Activated CD8-positive, alpha-beta memory T cell treated with anti-CD3 and anti-CD28 coated beads, Interleukin-2, amount 10 ng/mL, durations not matched to agents 7 days and 5 days (primary cell): Measurements from ENCODE around the gene IRF8. TPM values are rescaled to one million over a fixed set of nuclear protein-coding genes. Genes with fewer than 3 reads are reported as not detected.
A peak's percentile ranks its signal among the peaks of the same experiment; 100 is the strongest.

ENCODE experiments used
- ATAC-seq: fragments of 150-1000 bp; cut with Tn5 transposase; one replicate; pipeline ENCODE4 v1.10.0; 2021; ENCODE audit warnings: moderate library complexity
- CTCF ChIA-PET: fragments of 350-600 bp; sonication (Branson Sonifier 250); formaldehyde crosslinking; loops from one replicate; lab custom pipeline; 2021; ENCODE audit warnings: antibody characterized with exemption; lab: Charles Lee
- DNase-seq: peaks from one replicate; pipeline ENCODE4 v3.0.0-alpha.2; 2020
- H3K27ac Mint-ChIP-seq: one replicate; pipeline ENCODE4 v1.8.0; 2021; ENCODE audit warnings: mild to moderate bottlenecking, mixed read lengths
- H3K27me3 Mint-ChIP-seq: one replicate; pipeline ENCODE4 v1.8.0; 2021; ENCODE audit warnings: mixed read lengths
- H3K36me3 Mint-ChIP-seq: one replicate; pipeline ENCODE4 v1.8.0; 2021; ENCODE audit warnings: mild to moderate bottlenecking, mixed read lengths
- H3K4me1 Mint-ChIP-seq: one replicate; pipeline ENCODE4 v1.8.0; 2021; ENCODE audit warnings: mixed read lengths
- H3K4me3 Mint-ChIP-seq: one replicate; pipeline ENCODE4 v1.8.0; 2021; ENCODE audit warnings: mild to moderate bottlenecking, moderate library complexity, mixed read lengths
- H3K9me3 Mint-ChIP-seq: one replicate; pipeline ENCODE4 v1.8.0; 2022; ENCODE audit warnings: low read depth, mixed read lengths
- total RNA-seq, 2 experiments: library from RNA; stranded (reverse); gene quantifications; one replicate each; pipeline ENCODE4 v1.2.3, GENCODE V29; 2021

The IRF8 gene
- total RNA-seq, 2 experiments from 2014 or later = 8.4 to 11.1 TPM

- no peaks in the 10 kb centered on the region for H3K36me3 Mint-ChIP-seq
- H3K27ac Mint-ChIP-seq = no peak overlapping the region
- no peaks in the 10 kb centered on the region for H3K9me3 Mint-ChIP-seq
- CTCF ChIA-PET = interaction anchor here (2.6 kb wide), 1 partner anchor 70 kb away, joined by 11 read pairs; no protein-coding TSS in a partner anchor
- ATAC-seq (no peak), DNase-seq (no peak)
- H3K27me3 Mint-ChIP-seq = peaks cover 43% of the 10 kb centered on the region
- H3K4me3 Mint-ChIP-seq = no peak overlapping the region
- peaks cover 22% of the 10 kb centered on the region for H3K4me1 Mint-ChIP-seq
These were observed 7.8 kb upstream of the IRF8 start for GRCh38 chr16:85891033-85891775.

- CTCF ChIA-PET = interaction anchor here (2.6 kb wide), 1 partner anchor 70 kb away, joined by 11 read pairs; no protein-coding TSS in a partner anchor
- Mint-ChIP-seq H3K27me3 (peaks cover 39% of the 10 kb centered on the region), H3K36me3 (no peaks in the 10 kb centered on the region), H3K9me3 (no peaks in the 10 kb centered on the region), H3K27ac (no peak overlapping the region), H3K4me3 (no peak overlapping the region), H3K4me1 (peaks cover 22% of the 10 kb centered on the region)
- ATAC-seq = no peak
- no peak for DNase-seq
These were observed 7.2 kb upstream of the IRF8 start for GRCh38 chr16:85891776-85892166.

- CTCF ChIA-PET = interaction anchor here (0.6 to 2.6 kb wide), 2 partner anchors 71 to 771 kb away, joined by 3 to 11 read pairs; no protein-coding TSS in a partner anchor
- peaks cover 40% of the 10 kb centered on the region for H3K27me3 Mint-ChIP-seq
These were observed 6.2 kb upstream of the IRF8 start for GRCh38 chr16:85892760-85893159.

GRCh38 chr16:85894266-85894665 is 4.7 kb upstream of the IRF8 start:
- H3K27me3 Mint-ChIP-seq = peaks cover 46% of the 10 kb centered on the region
- H3K27ac Mint-ChIP-seq = no peak overlapping the region
- H3K4me3 Mint-ChIP-seq = no peak overlapping the region
- ATAC-seq = no peak
- no peak for DNase-seq
- peaks cover 15% of the 10 kb centered on the region for H3K4me1 Mint-ChIP-seq
- CTCF ChIA-PET = interaction anchor here (1.1 to 1.8 kb wide), 3 partner anchors 73 to 92 kb away, joined by 3 to 6 read pairs (median 5); no protein-coding TSS in a partner anchor
- H3K9me3 Mint-ChIP-seq = no peaks in the 10 kb centered on the region
- H3K36me3 Mint-ChIP-seq = no peaks in the 10 kb centered on the region

More at GRCh38 chr16:85892760-85893159, 6.2 kb upstream of the IRF8 start:
- no peak for DNase-seq
- Mint-ChIP-seq H3K36me3 (no peaks in the 10 kb centered on the region), H3K4me1 (peaks cover 22% of the 10 kb centered on the region), H3K9me3 (no peaks in the 10 kb centered on the region), H3K27ac (no peak overlapping the region), H3K4me3 (no peak overlapping the region)
- no peak for ATAC-seq

- H3K4me3 Mint-ChIP-seq = no peak overlapping the region
- H3K36me3 Mint-ChIP-seq = peaks cover 2% of the 10 kb centered on the region
- no peaks in the 10 kb centered on the region for H3K9me3 Mint-ChIP-seq
- CTCF ChIA-PET = interaction anchor here (1.2 to 2.3 kb wide), 3 partner anchors 63 to 91 kb away, joined by 3 to 11 read pairs (median 6); no protein-coding TSS in a partner anchor
- H3K4me1 Mint-ChIP-seq = peaks cover 33% of the 10 kb centered on the region
- ATAC-seq = no peak
- H3K27me3 Mint-ChIP-seq = peaks cover 68% of the 10 kb centered on the region
- H3K27ac Mint-ChIP-seq = no peak overlapping the region
- no peak for DNase-seq
These were observed 1.6 kb upstream of the IRF8 start for GRCh38 chr16:85897382-85897781.

- H3K27me3 Mint-ChIP-seq = peaks cover 57% of the 10 kb centered on the region
- no peak for DNase-seq
- H3K27ac Mint-ChIP-seq = peak overlapping the region; percentile 41
- peaks cover 9% of the 10 kb centered on the region for H3K36me3 Mint-ChIP-seq
- peaks cover 48% of the 10 kb centered on the region for H3K4me1 Mint-ChIP-seq
- H3K9me3 Mint-ChIP-seq = no peaks in the 10 kb centered on the region
- ATAC-seq = no peak
- H3K4me3 Mint-ChIP-seq = peak overlapping the region; percentile 70
- CTCF ChIA-PET = interaction anchor here (0.8 to 2.3 kb wide), 5 partner anchors 17 to 89 kb away, joined by 3 to 28 read pairs (median 3); no protein-coding TSS in a partner anchor
These were observed 482 bp downstream of the IRF8 start for GRCh38 chr16:85899444-85899843.

- CTCF ChIA-PET = interaction anchor here (1.1 to 4.0 kb wide), 3 partner anchors 36 to 87 kb away, joined by 3 to 28 read pairs (median 14); no protein-coding TSS in a partner anchor
- H3K4me1 Mint-ChIP-seq = peaks cover 48% of the 10 kb centered on the region
- H3K4me3 Mint-ChIP-seq = peak overlapping the region; percentile 70
- DNase-seq (no peak), ATAC-seq (no peak)
- H3K9me3 Mint-ChIP-seq = no peaks in the 10 kb centered on the region
- no peak overlapping the region for H3K27ac Mint-ChIP-seq
- H3K36me3 Mint-ChIP-seq = peaks cover 16% of the 10 kb centered on the region
- peaks cover 50% of the 10 kb centered on the region for H3K27me3 Mint-ChIP-seq
These were observed 1.2 kb downstream of the IRF8 start for GRCh38 chr16:85900027-85900792.

- Mint-ChIP-seq H3K9me3 (no peaks in the 10 kb centered on the region), H3K27me3 (peaks cover 43% of the 10 kb centered on the region), H3K4me1 (peaks cover 48% of the 10 kb centered on the region), H3K4me3 (peak overlapping the region; percentile 13), H3K36me3 (peaks cover 21% of the 10 kb centered on the region), H3K27ac (no peak overlapping the region)
- CTCF ChIA-PET = interaction anchor here (2.2 to 4.0 kb wide), 2 partner anchors 80 to 86 kb away, joined by 14 to 28 read pairs; no protein-coding TSS in a partner anchor
- ATAC-seq = no peak
- DNase-seq = no peak
These were observed 2.1 kb downstream of the IRF8 start for GRCh38 chr16:85901110-85901509.

GRCh38 chr16:85901773-85902365 is 2.9 kb downstream of the IRF8 start:
- Mint-ChIP-seq H3K27me3 (peaks cover 40% of the 10 kb centered on the region), H3K9me3 (no peaks in the 10 kb centered on the region), H3K36me3 (peaks cover 26% of the 10 kb centered on the region), H3K4me1 (peaks cover 48% of the 10 kb centered on the region), H3K27ac (peak overlapping the region; percentile 73), H3K4me3 (peak overlapping the region; percentile 50)
- CTCF ChIA-PET = interaction anchor here (1.2 to 4.0 kb wide), 3 partner anchors 81 to 85 kb away, joined by 7 to 17 read pairs (median 14); no protein-coding TSS in a partner anchor
- DNase-seq = no peak
- no peak for ATAC-seq

GRCh38 chr16:85902366-85903155 is 3.6 kb downstream of the IRF8 start:
- Mint-ChIP-seq H3K9me3 (no peaks in the 10 kb centered on the region), H3K36me3 (peaks cover 26% of the 10 kb centered on the region), H3K27ac (peak overlapping the region; percentile 73), H3K4me3 (peak overlapping the region; percentile 50), H3K27me3 (peaks cover 33% of the 10 kb centered on the region), H3K4me1 (peaks cover 48% of the 10 kb centered on the region)
- DNase-seq = peak; percentile 81
- ATAC-seq = peak; percentile 67
- CTCF ChIA-PET = interaction anchor here (1.2 to 4.0 kb wide), 3 partner anchors 81 to 85 kb away, joined by 7 to 17 read pairs (median 14); no protein-coding TSS in a partner anchor

GRCh38 chr16:85903559-85903958 is 4.6 kb downstream of the IRF8 start:
- H3K27me3 Mint-ChIP-seq = peaks cover 23% of the 10 kb centered on the region
- peaks cover 50% of the 10 kb centered on the region for H3K4me1 Mint-ChIP-seq
- DNase-seq (no peak), ATAC-seq (no peak)
- no peaks in the 10 kb centered on the region for H3K9me3 Mint-ChIP-seq
- no peak overlapping the region for H3K27ac Mint-ChIP-seq
- no peak overlapping the region for H3K4me3 Mint-ChIP-seq
- CTCF ChIA-PET = interaction anchor here (2.3 to 4.0 kb wide), 2 partner anchors 82 to 84 kb away, joined by 14 to 17 read pairs; no protein-coding TSS in a partner anchor
- peaks cover 26% of the 10 kb centered on the region for H3K36me3 Mint-ChIP-seq
